OCI-LY3 (cell line): Measurements from ENCODE around the gene PKP4.
"Not testable (repeated sequence)": the region's sequence is repeated elsewhere in the genome, so short reads cannot be mapped to it uniquely, and the experiment has no call there.

Experiments used
- H2AFZ ChIP-seq: fragments of 200-600, 300-600 bp; shearing (Covaris generic); 2 replicates; pipeline ENCODE4 v1.6.0; 2014; ENCODE audit warnings: antibody characterized with exemption, low read depth, low read length
- H3K27ac ChIP-seq: fragments of 200-600, 300-600 bp; sonication (generic); 2 replicates; pipeline ENCODE4 v1.5.1; 2014; ENCODE audit warnings: mild to moderate bottlenecking, low read length, moderate library complexity, mixed read lengths
- H3K27me3 ChIP-seq: fragments of 200-600, 300-600 bp; sonication (generic); 2 replicates; pipeline ENCODE4 v1.6.1; 2014; ENCODE audit warnings: low read depth, low read length, mixed read lengths
- H3K36me3 ChIP-seq: fragments of 200-600, 300-600 bp; sonication (generic); replicated peaks from 2 replicates; pipeline ENCODE3; 2014; ENCODE audit warnings: low read depth, low read length, mixed read lengths
- H3K4me1 ChIP-seq: fragments of 300-600, 200-600 bp; sonication (generic); 2 replicates; pipeline ENCODE4 v1.6.1; 2014; ENCODE audit warnings: low read length, mixed read lengths
- H3K4me2 ChIP-seq: fragments of 200-600, 300-600 bp; sonication (generic); 2 replicates; pipeline ENCODE4 v1.6.1; 2014; ENCODE audit warnings: low read length, mixed read lengths
- H3K4me3 ChIP-seq: fragments of 300-600, 200-600 bp; sonication (generic); 2 replicates; pipeline ENCODE4 v1.5.1; 2014; ENCODE audit warnings: antibody characterized with exemption, mild to moderate bottlenecking, low read length, moderate library complexity
- H3K79me2 ChIP-seq: fragments of 300-600, 200-600 bp; shearing (Covaris generic); 2 replicates; pipeline ENCODE4 v1.6.1; 2014; ENCODE audit warnings: mild to moderate bottlenecking, low read length, mixed read lengths
- H3K9ac ChIP-seq: fragments of 300-600, 200-600 bp; shearing (Covaris generic); 2 replicates; pipeline ENCODE4 v1.6.0; 2014; ENCODE audit warnings: mild to moderate bottlenecking, low read length, moderate library complexity
- H3K9me3 ChIP-seq: fragments of 200-600, 300-600 bp; shearing (Covaris generic); 2 replicates; pipeline ENCODE4 v1.6.1; 2014; ENCODE audit warnings: low read length, mixed read lengths; ENCODE audit not compliant: insufficient read depth
- H4K20me1 ChIP-seq: fragments of 200-600, 300-600 bp; sonication (generic); 2 replicates; pipeline ENCODE4 v1.6.1; 2016; ENCODE audit warnings: low read length, mixed read lengths; ENCODE audit not compliant: insufficient read depth
- CTCF ChIP-seq: fragments of 200-600, 300-600 bp; sonication (generic); IDR thresholded peaks from 2 replicates; pipeline ENCODE4 v1.5.1; 2014; ENCODE audit warnings: antibody characterized with exemption, low read length, low read depth
- EZH2phosphoT487 ChIP-seq: fragments of 200-600 bp; shearing (Covaris generic); IDR thresholded peaks from 2 replicates; pipeline ENCODE4 v1.6.1; 2018; ENCODE audit warnings: antibody characterized with exemption, mixed run types, low read depth

The PKP4 gene

GRCh38 chr2:158695305-158695704, 238.6 kb downstream of the PKP4 start:
- H2AFZ ChIP-seq = no peak overlapping the region

GRCh38 chr2:158695744-158696143, 239.0 kb downstream of the PKP4 start:
- H3K27ac ChIP-seq, H3K27me3 ChIP-seq, H3K4me1 ChIP-seq, H3K4me3 ChIP-seq, H2AFZ ChIP-seq, H3K36me3 ChIP-seq, H4K20me1 ChIP-seq, H3K4me2 ChIP-seq, H3K9me3 ChIP-seq, H3K79me2 ChIP-seq, H3K9ac ChIP-seq: not testable (repeated sequence)

More at GRCh38 chr2:158695305-158695704, 238.6 kb downstream of the PKP4 start:
- Histone ChIP-seq H3K9ac (no peak overlapping the region), H3K79me2 (no peaks in the 10 kb centered on the region), H3K27me3 (no peaks in the 10 kb centered on the region), H3K27ac (no peak overlapping the region), H3K4me1 (no peaks in the 10 kb centered on the region), H4K20me1 (no peaks in the 10 kb centered on the region), H3K36me3 (no peaks in the 10 kb centered on the region), H3K4me2 (no peak overlapping the region), H3K4me3 (no peak overlapping the region), H3K9me3 (no peaks in the 10 kb centered on the region)
- TF ChIP-seq EZH2phosphoT487 (no peak), CTCF (no peak)

GRCh38 chr2:158699323-158699722, 242.6 kb downstream of the PKP4 start:
- H3K79me2 ChIP-seq = no peaks in the 10 kb centered on the region

GRCh38 chr2:158701101-158701500, 244.3 kb downstream of the PKP4 start:
- Histone ChIP-seq H3K27me3 (no peaks in the 10 kb centered on the region), H3K9ac (no peak overlapping the region), H2AFZ (no peak overlapping the region), H3K4me1 (no peaks in the 10 kb centered on the region), H3K4me2 (no peak overlapping the region), H4K20me1 (no peaks in the 10 kb centered on the region), H3K36me3 (no peaks in the 10 kb centered on the region), H3K4me3 (no peak overlapping the region), H3K9me3 (no peaks in the 10 kb centered on the region), H3K27ac (no peak overlapping the region), H3K79me2 (no peaks in the 10 kb centered on the region)
- TF ChIP-seq EZH2phosphoT487 (no peak), CTCF (no peak)

More at GRCh38 chr2:158699323-158699722, 242.6 kb downstream of the PKP4 start:
- H3K4me2 ChIP-seq = no peak overlapping the region
- TF ChIP-seq CTCF (no peak), EZH2phosphoT487 (no peak)
- H2AFZ ChIP-seq = no peak overlapping the region
- no peaks in the 10 kb centered on the region for H3K27me3 ChIP-seq
- no peaks in the 10 kb centered on the region for H4K20me1 ChIP-seq
- no peaks in the 10 kb centered on the region for H3K4me1 ChIP-seq
- no peak overlapping the region for H3K4me3 ChIP-seq
- H3K27ac ChIP-seq = no peak overlapping the region
- H3K9ac ChIP-seq = no peak overlapping the region
- no peaks in the 10 kb centered on the region for H3K9me3 ChIP-seq
- no peaks in the 10 kb centered on the region for H3K36me3 ChIP-seq

DNA sequence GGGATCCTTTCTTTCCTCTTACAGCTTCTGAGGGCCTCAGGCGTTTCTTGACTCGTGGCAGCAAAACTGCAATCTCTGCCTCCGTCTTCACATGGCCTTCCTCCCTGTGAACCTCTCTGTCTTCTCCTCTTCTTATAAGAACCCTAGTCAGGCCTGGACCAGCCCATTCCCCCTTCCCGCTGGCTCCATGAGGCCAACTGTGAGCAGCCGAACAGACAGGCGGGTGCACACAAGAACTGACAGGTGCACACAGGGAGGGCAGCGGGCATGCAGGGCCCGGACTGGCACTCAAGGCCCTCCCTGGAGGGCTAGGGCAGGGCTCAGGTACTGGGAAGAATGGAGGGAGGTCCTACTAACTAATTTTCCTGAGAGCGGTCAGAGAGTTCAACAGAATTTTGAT, 246.0 kb downstream of the PKP4 start:
- H3K4me1 ChIP-seq = no peaks in the 10 kb centered on the region
- no peak overlapping the region for H3K9ac ChIP-seq
- H3K4me2 ChIP-seq = no peak overlapping the region
- no peaks in the 10 kb centered on the region for H4K20me1 ChIP-seq
- no peak overlapping the region for H3K4me3 ChIP-seq
- no peaks in the 10 kb centered on the region for H3K9me3 ChIP-seq
- H3K27ac ChIP-seq = no peak overlapping the region
- TF ChIP-seq EZH2phosphoT487 = no peak
- TF ChIP-seq CTCF = no peak
- no peaks in the 10 kb centered on the region for H3K27me3 ChIP-seq
- no peaks in the 10 kb centered on the region for H3K79me2 ChIP-seq
- no peak overlapping the region for H2AFZ ChIP-seq
- H3K36me3 ChIP-seq = no peaks in the 10 kb centered on the region

DNA sequence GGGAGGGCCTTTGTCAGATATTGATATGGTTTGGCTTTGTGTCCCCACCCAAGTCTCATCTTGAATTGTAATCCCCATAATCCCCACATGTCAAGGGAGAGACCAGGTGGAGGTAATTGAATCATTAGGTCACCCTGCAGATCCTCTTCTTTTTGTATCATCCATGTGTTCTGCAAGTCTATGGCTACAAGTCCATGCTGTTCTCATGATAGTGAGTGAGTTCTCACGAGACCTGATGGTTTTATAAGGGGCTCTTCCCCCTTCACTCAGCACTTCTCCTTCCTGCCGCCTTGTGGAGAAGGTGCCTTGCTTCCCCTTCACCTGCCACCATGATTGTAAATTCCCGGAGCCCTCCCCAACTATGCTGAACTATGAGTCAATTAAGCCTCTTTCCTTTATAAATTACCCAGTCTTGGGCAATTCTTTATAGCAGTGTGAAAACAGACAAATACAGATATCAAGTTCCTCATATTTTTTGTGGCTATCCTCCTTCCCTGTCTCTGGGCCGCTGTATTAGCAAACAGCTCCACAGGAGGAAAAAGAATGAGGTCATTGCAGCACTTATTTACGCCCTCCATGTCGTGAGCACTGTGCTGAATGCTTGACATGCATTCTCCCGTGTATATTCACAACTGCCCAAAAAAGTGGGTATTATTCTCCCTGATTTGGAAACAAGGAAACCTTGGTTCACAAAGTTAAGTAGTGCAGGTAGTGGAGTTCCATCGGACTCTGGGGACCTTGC, 248.1 kb downstream of the PKP4 start:
- not testable (repeated sequence) for H3K4me3 ChIP-seq, H3K27ac ChIP-seq, H3K27me3 ChIP-seq, H3K9ac ChIP-seq, H2AFZ ChIP-seq, H3K4me1 ChIP-seq, H4K20me1 ChIP-seq, H3K79me2 ChIP-seq, H3K4me2 ChIP-seq, H3K9me3 ChIP-seq, H3K36me3 ChIP-seq
